Measurements from ENCODE around the gene TMEM179B.

- TF ChIP-seq ZNF274 (IDR thresholded peaks at IDR 0.05; ENCODE audit: low read depth, low read length) = no peak
- no peak for TF ChIP-seq YY1 (IDR thresholded peaks at IDR 0.05; ENCODE audit: insufficient read depth, insufficient read length)
- no peak for TF ChIP-seq SUZ12 (IDR thresholded peaks at IDR 0.05; ENCODE audit: extremely low read depth, insufficient read depth, insufficient read length)
These were observed 13.9 kb downstream of the TMEM179B start for GRCh38 chr11:62801071-62801470.

Data from NT2/D1 (cell line).